Stomach (tissue), 9 donors: Measurements from ENCODE around the gene PSORS1C2. TPM values are rescaled to one million over a fixed set of nuclear protein-coding genes. Genes with fewer than 3 reads are reported as not detected.
"Not testable (repeated sequence)": the region's sequence is repeated elsewhere in the genome, so short reads cannot be mapped to it uniquely, and the experiment has no call there.

Experiments used
- DNase-seq, 2 donors: peaks; one replicate each; pipeline versions ENCODE4 v3.0.0 to v3.0.0-alpha.2; 2013 to 2019
- H3K27ac ChIP-seq, 5 donors: fragments of 200-600 bp in 4 of 5; sonication (generic) in 4 of 5; one replicate each; pipeline ENCODE4 v1.5.1; 2013 to 2019; ENCODE audit warnings: mild to moderate bottlenecking in 1 of 5, moderate library complexity in 1 of 5
- H3K27me3 ChIP-seq, 3 donors: fragments of 200-600 bp; sonication (generic); one replicate each; pipeline ENCODE4 v1.5.1; 2017 to 2019; ENCODE audit warnings: mixed run types in 1 of 3
- H3K36me3 ChIP-seq, 4 donors: fragments of 200-600 bp; sonication (generic); 1 replicate in 3 of 4; 2 replicates in 1 of 4; pipeline ENCODE4 v1.5.1; 2016 to 2019
- H3K4me1 ChIP-seq, 4 donors: fragments of 200-600 bp; sonication (generic); one replicate each; pipeline ENCODE4 v1.5.1; 2016 to 2019
- H3K4me3 ChIP-seq, 4 donors: fragments of 200-600 bp; sonication (generic) in 3 of 4; one replicate each; pipeline ENCODE4 v1.5.1; 2016 to 2019; ENCODE audit warnings: mild to moderate bottlenecking in 1 of 4
- H3K9me3 ChIP-seq, 4 donors: fragments of 200-600 bp; sonication (generic); one replicate each; pipeline ENCODE4 v1.5.1; 2016 to 2019
- CTCF ChIP-seq, 7 experiments: fragments of 450-650 bp in 4 of 7; fragments of 200-600 bp in 3 of 7; sonication (generic) in 3 of 7; IDR thresholded peaks; one replicate each; pipeline ENCODE4 v1.5.1; 2016 to 2019; ENCODE audit warnings: antibody characterized with exemption in 7 of 7, control low read depth in 2 of 7, mild to moderate bottlenecking in 1 of 7
- EP300 ChIP-seq: sonication (generic); formaldehyde crosslinking; IDR thresholded peaks from one replicate; pipeline ENCODE4 v1.6.1; 2017; ENCODE audit warnings: antibody characterized with exemption
- POLR2A ChIP-seq, 4 donors: fragments of 450-650 bp; IDR thresholded peaks; one replicate each; pipeline ENCODE4 v1.6.1; 2016; ENCODE audit warnings: antibody characterized with exemption in 4 of 4, control low read depth in 2 of 4, mild to moderate bottlenecking in 1 of 4, moderate library complexity in 1 of 4
- POLR2AphosphoS5 ChIP-seq, 3 donors: sonication (generic); formaldehyde crosslinking; IDR thresholded peaks; one replicate each; pipeline ENCODE4 v1.6.1; 2016; ENCODE audit warnings: antibody characterized with exemption in 3 of 3
- WGBS, 5 donors: extraction: QIAGEN DNeasy Blood & Tissue Kit in 3 of 5; methylation state at CpG; one replicate each; pipeline versions ENCODE4 v1.1.5 to v1.1.7; 2013 to 2018; 5-methylcytosine and 5-hydroxymethylcytosine counted together
- intact Hi-C: fragments of 100-400 bp; cut with DNase I; formaldehyde crosslinking; loops from one replicate; pipeline ENCODE4 v1.15.1; 2023; ENCODE audit warnings: low total_unique reads
- polyA plus RNA-seq, 3 donors: library from polyadenylated mRNA; stranded (reverse); fragments of 200-250 nt; gene quantifications; one replicate each; pipeline ENCODE4 v1.2.3, GENCODE V29; 2013
- total RNA-seq, 5 donors: library from RNA; depleted of rRNA; stranded (reverse); fragments of >200 nt; gene quantifications; one replicate each; pipeline versions ENCODE4 v1.1.0 to v1.2.3, GENCODE V29; 2014 to 2016
- donor health status: healthy with polysubstance abuse.
- donor health status: Bipolar disorder and iron deficiency.
- donor health status: healthy.

The PSORS1C2 gene
- total and polyA plus RNA-seq, 8 donors = 0.73 to 1.6 TPM; not detected in 6

GRCh38 chr6:31169123-31169857 lies 30.4 kb upstream of the PSORS1C2 start:
- peak in 1 of 2 donors; percentile 43 for DNase-seq
- 58 to 71% (median 65%) methylated on average over 10 of the region's 10 CpGs for WGBS, 5 donors
- peak overlapping the region in 4 of 5 donors; percentile 25 to 68 (median 43) for H3K27ac ChIP-seq
- no peak for TF ChIP-seq EP300
- TF ChIP-seq POLR2AphosphoS5 (IDR thresholded peaks at IDR 0.05) = no peak
- TF ChIP-seq CTCF (IDR thresholded peaks at IDR 0.05) = no peak
- no peak for TF ChIP-seq POLR2A (IDR thresholded peaks at IDR 0.05)
- H3K9me3 ChIP-seq = no peaks in the 10 kb centered on the region
- intact Hi-C loops = no loop called here
- H3K27me3 ChIP-seq = no peaks in the 10 kb centered on the region
- peaks cover 0 to 41% (median 16%) of the 10 kb centered on the region in 4 donors for H3K4me1 ChIP-seq
- H3K36me3 ChIP-seq = peaks cover 0 to 34% (median 21%) of the 10 kb centered on the region in 4 donors
- no peak overlapping the region for H3K4me3 ChIP-seq

GRCh38 chr6:31168606-31169005 lies 29.7 kb upstream of the PSORS1C2 start:
- no peak for TF ChIP-seq EP300
- TF ChIP-seq POLR2A (IDR thresholded peaks at IDR 0.05) = no peak
- no peak for TF ChIP-seq CTCF (IDR thresholded peaks at IDR 0.05)
- TF ChIP-seq POLR2AphosphoS5 (IDR thresholded peaks at IDR 0.05) = no peak
- no peak overlapping the region for H3K27ac ChIP-seq
- no peak for DNase-seq
- H3K27me3 ChIP-seq = no peaks in the 10 kb centered on the region
- intact Hi-C loops = no loop called here
- no peak overlapping the region for H3K4me3 ChIP-seq
- peaks cover 0 to 41% (median 16%) of the 10 kb centered on the region in 4 donors for H3K4me1 ChIP-seq
- no peaks in the 10 kb centered on the region for H3K9me3 ChIP-seq
- WGBS, 5 donors = 80 to 89% (median 88%) methylated on average over 3 of the region's 3 CpGs
- peaks cover 0 to 36% (median 20%) of the 10 kb centered on the region in 4 donors for H3K36me3 ChIP-seq

- Histone ChIP-seq H3K9me3 (no peaks in the 10 kb centered on the region), H3K4me1 (peaks cover 0 to 25% (median 11%) of the 10 kb centered on the region in 4 donors), H3K27ac (no peak overlapping the region), H3K4me3 (no peak overlapping the region), H3K36me3 (peaks cover 0 to 46% (median 36%) of the 10 kb centered on the region in 4 donors), H3K27me3 (no peaks in the 10 kb centered on the region)
- TF ChIP-seq EP300 (no peak), CTCF (IDR thresholded peaks at IDR 0.05) (no peak), POLR2AphosphoS5 (IDR thresholded peaks at IDR 0.05) (no peak), POLR2A (IDR thresholded peaks at IDR 0.05) (no peak)
- DNase-seq = no peak
- 56 to 81% (median 75%) methylated on average over 5 of the region's 5 CpGs for WGBS, 5 donors
- intact Hi-C loops = no loop called here
Measured at GRCh38 chr6:31165986-31166385, 27.1 kb upstream of the PSORS1C2 start.

GRCh38 chr6:31165064-31165832 lies 26.4 kb upstream of the PSORS1C2 start:
- H3K4me3 ChIP-seq, intact Hi-C loops, DNase-seq, H3K27ac ChIP-seq, H3K27me3 ChIP-seq, H3K9me3 ChIP-seq: not testable (repeated sequence)
- peaks cover 0 to 46% (median 36%) of the 10 kb centered on the region in 4 donors for H3K36me3 ChIP-seq
- 74 to 87% (median 86%) methylated on average over 13 to 17 of the region's 17 CpGs for WGBS, 5 donors
- H3K4me1 ChIP-seq = peaks cover 0 to 23% (median 4%) of the 10 kb centered on the region in 4 donors

- H3K9me3 ChIP-seq, H3K27ac ChIP-seq, H3K27me3 ChIP-seq, intact Hi-C loops, H3K4me3 ChIP-seq, DNase-seq: not testable (repeated sequence)
- Histone ChIP-seq H3K36me3 (peaks cover 0 to 46% (median 36%) of the 10 kb centered on the region in 4 donors), H3K4me1 (peaks cover 3 to 23% (median 6%) of the 10 kb centered on the region in 4 donors)
- WGBS, 5 donors = 88 to 98% (median 95%) methylated on average over 1 to 7 of the region's 9 CpGs
Measured at GRCh38 chr6:31164475-31165063, 25.7 kb upstream of the PSORS1C2 start.
